HL-60 (cell line): ENCODE measurements around the gene WDFY2.

Experiments
- DNase-seq, 2 experiments: peaks; one replicate each; pipeline ENCODE4 v3.0.0-alpha.2; 2010 to 2020; ENCODE audit warnings: low read depth in 1 of 2, low spot score in 1 of 2
- H3K27ac ChIP-seq: fragments of 250-450 bp; sonication (Bioruptor Pico); replicated peaks from 2 replicates; pipeline ENCODE4 v1.5.1; 2020; ENCODE audit warnings: mild to moderate bottlenecking, moderate library complexity
- H3K27me3 ChIP-seq: fragments of 250-450 bp; sonication (Bioruptor Pico); 2 replicates; pipeline ENCODE4 v1.5.1; 2021; ENCODE audit warnings: mild to moderate bottlenecking, moderate library complexity; ENCODE audit not compliant: insufficient read depth, poor library complexity, severe bottlenecking
- H3K4me3 ChIP-seq: replicated peaks from 2 replicates; pipeline ENCODE4 v1.5.1; 2011; ENCODE audit warnings: mild to moderate bottlenecking, control low read depth, low read length; ENCODE audit not compliant: insufficient read depth
- CTCF ChIP-seq: IDR thresholded peaks from one replicate; pipeline ENCODE4 v1.5.1; 2011; ENCODE audit warnings: low read length, control low read depth, inconsistent platforms; ENCODE audit not compliant: insufficient read depth
- GABPA ChIP-seq: IDR thresholded peaks from 2 replicates; pipeline ENCODE4 v1.6.1; 2012; ENCODE audit warnings: low read depth
- POLR2AphosphoS5 ChIP-seq: IDR thresholded peaks from 2 replicates; pipeline ENCODE4 v1.6.1; 2012; ENCODE audit warnings: low read depth
- SPI1 ChIP-seq: IDR thresholded peaks from 2 replicates; pipeline ENCODE4 v1.6.1; 2012; ENCODE audit warnings: low read depth, mild to moderate bottlenecking, borderline replicate concordance
- TF ChIP-seq, protein P1 (sequence below): IDR thresholded peaks from 2 replicates; pipeline ENCODE4 v1.6.1; 2012; ENCODE audit warnings: low read depth; ENCODE audit not compliant: insufficient replicate concordance

WDFY2 gene

GRCh38 chr13:51683597-51683996 is 99.3 kb downstream of the WDFY2 start:
- Histone ChIP-seq H3K4me3 (no peak overlapping the region), H3K27ac (no peak overlapping the region), H3K27me3 (no peaks in the 10 kb centered on the region)
- DNase-seq: no peak
- no peak for TF ChIP-seq CTCF
- no peak for TF ChIP-seq POLR2AphosphoS5
- TF ChIP-seq SPI1: no peak
- TF ChIP-seq GABPA: no peak
- TF ChIP-seq, protein P1, sequence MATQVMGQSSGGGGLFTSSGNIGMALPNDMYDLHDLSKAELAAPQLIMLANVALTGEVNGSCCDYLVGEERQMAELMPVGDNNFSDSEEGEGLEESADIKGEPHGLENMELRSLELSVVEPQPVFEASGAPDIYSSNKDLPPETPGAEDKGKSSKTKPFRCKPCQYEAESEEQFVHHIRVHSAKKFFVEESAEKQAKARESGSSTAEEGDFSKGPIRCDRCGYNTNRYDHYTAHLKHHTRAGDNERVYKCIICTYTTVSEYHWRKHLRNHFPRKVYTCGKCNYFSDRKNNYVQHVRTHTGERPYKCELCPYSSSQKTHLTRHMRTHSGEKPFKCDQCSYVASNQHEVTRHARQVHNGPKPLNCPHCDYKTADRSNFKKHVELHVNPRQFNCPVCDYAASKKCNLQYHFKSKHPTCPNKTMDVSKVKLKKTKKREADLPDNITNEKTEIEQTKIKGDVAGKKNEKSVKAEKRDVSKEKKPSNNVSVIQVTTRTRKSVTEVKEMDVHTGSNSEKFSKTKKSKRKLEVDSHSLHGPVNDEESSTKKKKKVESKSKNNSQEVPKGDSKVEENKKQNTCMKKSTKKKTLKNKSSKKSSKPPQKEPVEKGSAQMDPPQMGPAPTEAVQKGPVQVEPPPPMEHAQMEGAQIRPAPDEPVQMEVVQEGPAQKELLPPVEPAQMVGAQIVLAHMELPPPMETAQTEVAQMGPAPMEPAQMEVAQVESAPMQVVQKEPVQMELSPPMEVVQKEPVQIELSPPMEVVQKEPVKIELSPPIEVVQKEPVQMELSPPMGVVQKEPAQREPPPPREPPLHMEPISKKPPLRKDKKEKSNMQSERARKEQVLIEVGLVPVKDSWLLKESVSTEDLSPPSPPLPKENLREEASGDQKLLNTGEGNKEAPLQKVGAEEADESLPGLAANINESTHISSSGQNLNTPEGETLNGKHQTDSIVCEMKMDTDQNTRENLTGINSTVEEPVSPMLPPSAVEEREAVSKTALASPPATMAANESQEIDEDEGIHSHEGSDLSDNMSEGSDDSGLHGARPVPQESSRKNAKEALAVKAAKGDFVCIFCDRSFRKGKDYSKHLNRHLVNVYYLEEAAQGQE: no peak

- H3K27me3 ChIP-seq: no peaks in the 10 kb centered on the region
- DNase-seq: no peak
Observed at GRCh38 chr13:51684076-51684475, 99.8 kb downstream of the WDFY2 start.

DNA sequence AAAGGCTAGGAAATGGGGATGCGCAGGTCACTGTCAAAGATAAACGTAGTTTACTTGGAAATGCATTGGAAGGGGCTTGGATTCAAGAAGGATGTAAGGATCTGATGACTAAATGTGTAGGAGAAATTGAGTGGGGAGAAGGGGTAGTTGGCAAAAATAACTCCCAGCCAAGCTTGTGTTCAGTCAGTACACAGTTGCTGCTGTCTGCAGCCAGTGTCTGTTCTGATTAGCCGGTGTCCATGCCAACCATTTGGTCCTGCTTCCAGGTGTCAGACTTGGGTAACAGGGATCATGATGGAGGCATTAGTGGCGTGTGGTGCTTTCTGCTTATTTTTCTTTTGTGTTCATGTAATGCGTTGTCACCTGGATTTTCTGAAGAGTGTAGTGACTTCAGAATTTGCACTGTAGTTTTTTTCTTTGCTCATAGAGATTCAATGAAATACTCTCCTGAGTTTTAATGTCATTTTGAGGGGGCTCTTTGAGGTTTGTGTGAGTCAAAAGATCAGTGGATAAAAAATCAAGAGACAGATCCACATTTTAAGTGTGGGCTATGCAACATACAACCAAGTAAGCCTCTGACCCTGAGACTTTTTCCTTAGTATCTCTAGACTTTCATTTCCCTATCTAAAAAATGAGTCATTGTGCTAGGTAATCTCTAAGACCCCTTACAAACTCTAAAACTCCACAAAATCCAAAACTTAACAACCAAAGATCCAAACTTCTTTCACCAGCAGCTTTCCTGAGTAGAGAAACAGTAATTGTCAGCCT is 103.9 kb downstream of the WDFY2 start:
- H3K4me3 ChIP-seq: no peak overlapping the region
- H3K27ac ChIP-seq: no peak overlapping the region
- DNase-seq: no peak
- no peaks in the 10 kb centered on the region for H3K27me3 ChIP-seq
- TF ChIP-seq SPI1: no peak
- TF ChIP-seq, protein P1: no peak

More at GRCh38 chr13:51684076-51684475, 99.8 kb downstream of the WDFY2 start:
- Histone ChIP-seq H3K27ac (no peak overlapping the region), H3K4me3 (no peak overlapping the region)
- TF ChIP-seq POLR2AphosphoS5: no peak
- TF ChIP-seq CTCF: no peak
- TF ChIP-seq SPI1: no peak
- no peak for TF ChIP-seq GABPA

GRCh38 chr13:51688937-51689662 is 104.8 kb downstream of the WDFY2 start:
- DNase-seq: no peak
- H3K4me3 ChIP-seq: no peak overlapping the region
- no peak overlapping the region for H3K27ac ChIP-seq
- H3K27me3 ChIP-seq: no peaks in the 10 kb centered on the region
- TF ChIP-seq POLR2AphosphoS5 (no peak), CTCF (no peak), SPI1 (no peak), GABPA (no peak)
- TF ChIP-seq, protein P1: no peak
